ENCODE measurements around the gene SLC35E4. TPM values are rescaled to one million over a fixed set of nuclear protein-coding genes. Genes with fewer than 3 reads are reported as not detected.
"Not testable (repeated sequence)": the region's sequence is repeated elsewhere in the genome, so short reads cannot be mapped to it uniquely, and the experiment has no call there.

Gene SLC35E4
- total RNA-seq, 4 donors from 2014 or later: 1.7 to 9.9 (median 7.3) TPM

- H3K4me1 ChIP-seq: no peaks in the 10 kb centered on the region
- H3K36me3 ChIP-seq: peaks cover 0 to 13% (median 0%) of the 10 kb centered on the region in 3 donors
- TF ChIP-seq CTCF (IDR thresholded peaks at IDR 0.05): no peak
- TF ChIP-seq POLR2A (IDR thresholded peaks at IDR 0.05): no peak
- no peak for DNase-seq
- no peaks in the 10 kb centered on the region for H3K27me3 ChIP-seq
- H3K27ac ChIP-seq: no peak overlapping the region
- no peak overlapping the region for H3K4me3 ChIP-seq
- H3K9me3 ChIP-seq: no peaks in the 10 kb centered on the region
Measured at GRCh38 chr22:30627471-30627870, 8.1 kb upstream of the SLC35E4 start.

GRCh38 chr22:30628491-30628890 lies 7.1 kb upstream of the SLC35E4 start:
- Histone ChIP-seq H3K9me3 (no peaks in the 10 kb centered on the region), H3K27ac (no peak overlapping the region), H3K4me1 (no peaks in the 10 kb centered on the region), H3K4me3 (no peak overlapping the region), H3K36me3 (peaks cover 0 to 9% (median 0%) of the 10 kb centered on the region in 3 donors), H3K27me3 (no peaks in the 10 kb centered on the region)
- TF ChIP-seq POLR2A (IDR thresholded peaks at IDR 0.05): no peak
- TF ChIP-seq CTCF (IDR thresholded peaks at IDR 0.05): no peak
- DNase-seq: no peak

GRCh38 chr22:30631469-30631868 lies 4.1 kb upstream of the SLC35E4 start:
- not testable (repeated sequence) for DNase-seq, H3K9me3 ChIP-seq, H3K27ac ChIP-seq, H3K4me3 ChIP-seq, H3K27me3 ChIP-seq, H3K36me3 ChIP-seq
- peaks cover 0 to 17% (median 9%) of the 10 kb centered on the region in 4 donors for H3K4me1 ChIP-seq

GRCh38 chr22:30634471-30635233 lies 929 bp upstream of the SLC35E4 start:
- Histone ChIP-seq H3K36me3 (no peaks in the 10 kb centered on the region), H3K4me3 (peak overlapping the region; percentile 49 to 78 (median 64))
- DNase-seq: peak; percentile 85 to 96 (median 92)

GRCh38 chr22:30636226-30637077 lies 871 bp downstream of the SLC35E4 start:
- peak; percentile 28 to 56 (median 52) for DNase-seq
- H3K27me3 ChIP-seq: no peaks in the 10 kb centered on the region
- H3K9me3 ChIP-seq: no peaks in the 10 kb centered on the region
- no peaks in the 10 kb centered on the region for H3K36me3 ChIP-seq
- H3K4me1 ChIP-seq: peaks cover 3 to 28% (median 16%) of the 10 kb centered on the region in 4 donors
- H3K27ac ChIP-seq: peak overlapping the region; percentile 89 to 95 (median 90)
- H3K4me3 ChIP-seq: peak overlapping the region; percentile 49 to 78 (median 64)
- TF ChIP-seq CTCF (IDR thresholded peaks at IDR 0.05) (no peak), POLR2A (IDR thresholded peaks at IDR 0.05) (no peak)

More at GRCh38 chr22:30634471-30635233, 929 bp upstream of the SLC35E4 start:
- Histone ChIP-seq H3K9me3 (no peaks in the 10 kb centered on the region), H3K27ac (peak overlapping the region; percentile 89 to 95 (median 90)), H3K4me1 (peaks cover 3 to 28% (median 16%) of the 10 kb centered on the region in 4 donors), H3K27me3 (no peaks in the 10 kb centered on the region)
- TF ChIP-seq CTCF (IDR thresholded peaks at IDR 0.05): peak; percentile 93 to 99 (median 96)
- no peak for TF ChIP-seq POLR2A (IDR thresholded peaks at IDR 0.05)

- TF ChIP-seq CTCF (IDR thresholded peaks at IDR 0.05) (no peak), POLR2A (IDR thresholded peaks at IDR 0.05) (no peak)
- H3K4me1 ChIP-seq: peaks cover 3 to 28% (median 16%) of the 10 kb centered on the region in 4 donors
- no peaks in the 10 kb centered on the region for H3K9me3 ChIP-seq
- no peak overlapping the region for H3K27ac ChIP-seq
- H3K36me3 ChIP-seq: no peaks in the 10 kb centered on the region
- no peak for DNase-seq
- no peak overlapping the region for H3K4me3 ChIP-seq
- H3K27me3 ChIP-seq: no peaks in the 10 kb centered on the region
Measured at GRCh38 chr22:30637701-30638114, 2.1 kb downstream of the SLC35E4 start.
